Skin of body (tissue), 2 donors: Measurements from ENCODE around the gene STRN4. TPM values are rescaled to one million over a fixed set of nuclear protein-coding genes. Genes with fewer than 3 reads are reported as not detected.
A peak's percentile ranks its signal among the peaks of the same experiment; 100 is the strongest.
"Not testable (repeated sequence)": the region's sequence is repeated elsewhere in the genome, so short reads cannot be mapped to it uniquely, and the experiment has no call there.

ENCODE experiments used
- DNase-seq: peaks from one replicate; lab custom pipeline; 2025; lab: John Stamatoyannopoulos, UW
- total RNA-seq: library from RNA; depleted of rRNA; stranded (reverse); fragments of >200 nt; gene quantifications from one replicate; pipeline ENCODE4 v1.2.3, GENCODE V29; 2014

STRN4 gene
- total RNA-seq, 1 donor from 2014 or later, result 45.1 TPM

DNA sequence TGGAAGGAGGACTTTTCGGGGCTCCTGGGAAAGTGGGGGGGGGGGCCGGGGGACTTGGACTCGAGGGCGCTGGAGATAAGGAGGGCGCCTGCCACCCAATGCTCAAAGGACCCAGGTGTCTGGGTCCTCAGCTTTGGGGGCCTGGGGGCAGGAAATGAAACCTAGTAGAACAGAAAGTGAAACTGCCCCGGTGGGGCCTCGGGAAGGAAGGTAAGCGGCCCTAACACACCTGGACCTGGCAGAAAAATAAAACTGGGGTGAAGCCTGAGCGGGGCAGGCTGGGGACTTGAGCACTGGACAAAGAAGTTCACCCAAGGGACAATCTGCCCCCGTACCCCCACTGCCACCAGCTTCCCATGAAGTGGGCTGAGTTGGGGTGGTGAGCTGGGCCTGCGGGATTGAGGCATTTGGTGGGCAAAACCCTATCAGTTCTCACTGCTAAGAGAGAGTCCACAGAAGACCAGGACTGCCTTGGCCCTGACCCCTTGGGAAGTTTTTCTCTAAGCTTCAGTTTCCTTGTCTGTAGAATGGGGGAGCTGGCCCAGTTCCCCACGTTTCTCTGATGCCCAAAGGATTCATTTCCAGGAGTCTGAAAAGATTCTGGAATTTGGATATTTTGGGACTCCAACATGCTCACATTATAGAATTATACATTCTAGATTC, 31.7 kb downstream of the STRN4 start:
- no peak for DNase-seq

- peak; percentile 85 for DNase-seq
Observed at GRCh38 chr19:46713781-46714443, 32.3 kb downstream of the STRN4 start.

- DNase-seq, result not testable (repeated sequence)
Observed at GRCh38 chr19:46712768-46713338, 33.4 kb downstream of the STRN4 start.

- no peak for DNase-seq
Observed at GRCh38 chr19:46710687-46711086, 35.6 kb downstream of the STRN4 start.

GRCh38 chr19:46704379-46705076, 41.7 kb downstream of the STRN4 start:
- no peak for DNase-seq

- DNase-seq, result no peak
Observed at GRCh38 chr19:46700704-46701103, 45.5 kb downstream of the STRN4 start.

- no peak for DNase-seq
Observed at GRCh38 chr19:46698395-46699321, 47.6 kb downstream of the STRN4 start.

GRCh38 chr19:46697204-46697960, 48.9 kb downstream of the STRN4 start:
- peak; percentile 71 for DNase-seq

GRCh38 chr19:46696866-46697203, 49.4 kb downstream of the STRN4 start:
- no peak for DNase-seq

DNA sequence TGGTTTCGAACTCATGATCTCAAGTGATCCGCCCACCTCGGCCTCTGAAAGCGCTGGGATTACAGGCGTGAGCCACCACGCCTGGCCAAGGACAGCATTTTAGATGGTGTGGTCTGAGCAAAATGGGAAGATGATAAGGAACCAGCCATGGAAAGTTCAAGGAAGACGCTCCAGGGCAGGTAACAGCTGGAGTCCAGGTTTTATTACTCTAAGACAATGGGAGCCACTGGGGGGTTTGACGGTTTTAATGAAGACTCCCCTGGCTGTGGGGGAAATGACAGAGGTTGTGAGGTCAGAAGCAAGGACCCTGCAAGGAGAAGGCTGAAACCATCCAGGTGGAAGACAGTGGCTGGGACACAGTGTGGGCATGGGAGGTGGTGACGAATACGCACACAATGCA, 50.2 kb downstream of the STRN4 start:
- DNase-seq, result no peak

DNA sequence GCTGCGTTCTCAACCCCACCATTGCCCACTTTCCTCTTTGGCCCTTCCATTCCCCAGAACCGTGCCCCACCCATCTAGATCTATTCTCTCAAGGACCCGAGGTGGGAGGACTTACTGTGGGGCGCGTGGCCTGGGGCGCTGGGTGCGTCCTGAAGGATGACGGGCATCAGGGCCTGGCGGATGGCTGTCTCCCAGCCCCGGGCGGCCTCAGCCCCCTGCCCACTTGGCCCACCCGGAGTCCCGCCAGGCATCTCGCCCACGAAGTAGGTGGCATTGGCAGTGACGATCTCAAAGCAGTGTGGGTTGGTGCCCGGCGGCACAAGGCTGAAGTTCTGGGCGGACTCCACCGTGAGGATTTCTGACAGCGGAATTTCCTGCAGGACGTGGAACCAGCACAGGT, 52.5 kb downstream of the STRN4 start:
- no peak for DNase-seq

DNA sequence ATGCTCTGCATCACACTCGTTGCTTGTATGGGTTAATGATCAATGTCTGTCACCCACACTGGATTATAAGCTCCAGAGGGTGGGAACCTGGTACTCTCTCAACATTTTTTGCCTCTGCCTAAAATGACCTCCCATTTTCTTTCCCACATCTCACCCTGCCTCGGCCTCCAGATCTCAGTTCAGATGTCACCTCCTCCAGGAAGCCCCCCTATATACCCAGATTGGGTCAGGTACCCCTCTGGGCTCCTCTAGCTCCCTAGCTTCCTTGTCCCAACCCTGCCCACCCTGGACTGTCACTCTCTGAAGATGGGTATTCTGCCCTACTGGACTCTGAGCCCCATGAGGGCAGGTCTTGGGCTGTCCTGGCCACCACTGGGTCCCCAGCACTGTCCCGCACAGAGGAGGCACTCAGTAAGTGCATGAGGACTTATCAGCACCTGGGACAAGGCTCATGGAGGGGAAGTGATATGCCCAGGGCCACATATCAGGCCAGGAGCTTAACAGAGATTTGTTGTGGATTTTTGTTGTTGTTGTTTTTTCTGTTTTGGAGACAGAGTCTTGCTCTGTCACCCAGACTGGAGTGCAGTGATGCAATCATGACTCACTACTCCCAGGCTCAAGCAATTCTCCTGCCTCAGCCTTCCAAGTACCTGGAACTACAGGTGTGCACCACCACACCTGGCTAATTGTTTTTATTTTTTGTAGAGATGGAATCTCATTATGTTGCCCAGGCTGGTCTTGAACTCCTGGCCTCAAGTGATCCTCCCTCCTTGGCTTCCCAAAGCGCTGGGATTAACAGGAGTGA, 53.1 kb downstream of the STRN4 start:
- DNase-seq, result no peak

- DNase-seq, result no peak
Observed at GRCh38 chr19:46691948-46692347, 54.3 kb downstream of the STRN4 start.

- no peak for DNase-seq
Observed at GRCh38 chr19:46691104-46691503, 55.1 kb downstream of the STRN4 start.

- no peak for DNase-seq
Observed at GRCh38 chr19:46689358-46689757, 56.9 kb downstream of the STRN4 start.

DNA sequence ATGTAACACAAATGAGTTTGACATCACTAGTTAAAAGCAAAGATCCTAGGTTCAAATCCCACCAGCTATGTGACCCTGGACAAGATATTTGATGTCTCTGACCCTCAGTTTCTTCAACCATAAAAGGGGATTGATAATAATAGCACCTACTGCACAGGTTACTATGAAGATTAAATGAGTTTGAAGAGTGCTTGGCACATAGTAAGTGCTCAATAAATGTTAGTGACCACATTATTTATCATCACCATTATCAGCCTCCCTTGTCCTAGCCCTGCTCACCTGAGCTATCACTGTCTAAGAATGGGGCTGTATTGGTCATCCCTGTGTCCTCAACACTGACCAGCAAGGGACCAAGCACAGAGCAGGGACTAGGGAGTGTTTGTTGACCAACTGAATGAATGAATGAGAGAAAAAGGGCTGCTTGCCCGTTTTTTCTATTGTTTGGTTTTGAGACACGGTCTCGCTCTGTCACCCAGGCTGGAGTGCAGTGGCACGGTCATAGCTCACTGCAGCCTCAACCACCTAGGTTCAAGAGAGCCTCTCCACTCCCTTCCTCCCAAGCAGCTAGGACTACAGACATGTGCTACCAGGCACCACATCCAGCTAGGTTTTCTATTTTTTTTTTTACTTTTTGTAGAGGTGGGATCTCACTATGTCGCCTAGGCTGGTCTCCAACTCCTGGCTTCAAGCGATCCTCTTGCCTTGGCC, 58.7 kb downstream of the STRN4 start:
- DNase-seq, result no peak

DNA sequence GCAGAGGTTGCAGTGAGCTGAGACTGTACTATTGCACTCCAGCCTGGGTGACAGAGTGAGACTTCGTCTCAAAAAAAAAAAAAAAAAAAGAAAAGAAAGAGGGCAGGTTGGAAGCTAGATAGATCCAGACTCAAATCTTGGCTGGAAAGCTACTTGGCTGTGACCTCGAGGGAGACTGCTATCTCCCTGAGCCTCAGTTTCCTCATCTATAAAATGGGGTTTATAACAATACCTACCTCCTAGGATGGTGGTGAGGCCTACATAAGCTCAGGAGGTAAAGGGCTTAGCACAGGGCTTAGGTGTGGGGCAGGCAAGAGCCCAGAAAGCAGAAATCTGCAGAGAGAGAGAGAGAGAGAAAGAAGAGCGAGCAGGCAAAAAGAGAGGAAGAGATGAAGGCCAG, 61.1 kb downstream of the STRN4 start:
- no peak for DNase-seq

DNA sequence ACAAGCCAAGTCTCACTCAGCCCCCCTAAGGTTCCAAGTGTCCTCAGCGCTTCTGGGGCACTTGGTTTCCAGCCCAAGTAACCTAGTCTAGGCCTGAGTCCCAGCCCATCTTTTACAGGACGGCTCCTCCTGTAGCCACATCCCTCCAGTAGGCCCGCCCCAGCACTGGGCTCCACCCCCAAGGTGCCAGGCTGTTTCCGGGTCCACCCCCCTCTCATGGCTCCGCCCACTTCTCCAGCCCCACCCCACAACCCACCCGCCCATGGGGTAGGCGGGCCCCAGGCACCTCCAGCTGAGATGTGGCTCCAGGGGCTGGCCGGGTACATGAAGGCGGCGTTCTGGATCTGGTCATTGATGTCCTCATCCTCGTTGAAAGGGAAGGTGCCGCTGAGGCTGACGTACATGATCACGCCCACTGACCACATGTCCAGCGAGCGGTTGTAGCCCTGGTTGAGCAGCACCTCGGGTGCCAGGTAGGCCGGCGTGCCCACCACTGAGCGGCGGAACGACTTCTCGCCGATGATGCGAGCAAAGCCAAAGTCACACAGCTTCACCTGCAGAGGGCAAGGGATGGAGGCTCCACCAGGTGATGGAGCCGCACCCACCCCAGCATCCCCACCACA, 68.0 kb downstream of the STRN4 start:
- DNase-seq, result no peak
